ENCODE measurements around the gene EZH1. TPM values are rescaled to one million over a fixed set of nuclear protein-coding genes. Genes with fewer than 3 reads are reported as not detected.

EZH1 gene
- total RNA-seq, 1 experiment from 2014 or later, result 22.8 TPM

- Histone ChIP-seq H3K27me3 (ENCODE audit: insufficient read depth, low read depth) (no peaks in the 10 kb centered on the region), H3F3A (ENCODE audit: insufficient read depth, low read depth) (no peaks in the 10 kb centered on the region), H4K20me1 (ENCODE audit: insufficient read depth) (no peaks in the 10 kb centered on the region), H3K79me2 (ENCODE audit: low read depth) (no peaks in the 10 kb centered on the region), H3K4me1 (replicated peaks; ENCODE audit: insufficient read depth) (no peaks in the 10 kb centered on the region; the same call in 1 of the 2 replicates), H3K4me3 (no peak overlapping the region), H2AFZ (no peak overlapping the region), H3K9me2 (ENCODE audit: insufficient read depth) (no peaks in the 10 kb centered on the region), H3K4me2 (no peak overlapping the region), H3K36me3 (ENCODE audit: low read depth) (no peaks in the 10 kb centered on the region), H3K27ac (no peak overlapping the region), H3K9me3 (ENCODE audit: insufficient read depth, low read depth) (no peaks in the 10 kb centered on the region)
- ChIA-PET CTCF (no interaction called here), POLR2A (ENCODE audit: unreplicated experiment) (no interaction called here)
- TF ChIP-seq CTCF (conservative IDR thresholded peaks at IDR 0.05), result no peak
- no peak for TF ChIP-seq EZH2 (IDR thresholded peaks at IDR 0.05; ENCODE audit: low read depth)
- intact Hi-C loops (cut with micrococcal nuclease; ENCODE audit: unreplicated experiment), result no loop called here
- no peak for DNase-seq
- no TSS peak for BruUV-seq (replicated peaks)
Measured at GRCh38 chr17:42767512-42767911, 22.7 kb upstream of the EZH1 start.

GRCh38 chr17:42766124-42766523, 21.3 kb upstream of the EZH1 start:
- no peaks in the 10 kb centered on the region for H3K79me2 ChIP-seq (ENCODE audit: low read depth)
- no peaks in the 10 kb centered on the region for H3K9me2 ChIP-seq (ENCODE audit: insufficient read depth)
- ChIA-PET CTCF (no interaction called here), POLR2A (ENCODE audit: unreplicated experiment) (interaction anchor here (0.6 to 1.0 kb wide), 2 partner anchors 235 to 357 kb away, joined by 4 to 5 read pairs; no protein-coding TSS in a partner anchor)
- no peak overlapping the region for H3K27ac ChIP-seq
- no peaks in the 10 kb centered on the region for H3K36me3 ChIP-seq (ENCODE audit: low read depth)
- no peak overlapping the region for H2AFZ ChIP-seq
- no peak for DNase-seq
- BruUV-seq (replicated peaks), result no TSS peak
- H3K4me1 ChIP-seq (replicated peaks; ENCODE audit: insufficient read depth), result no peaks in the 10 kb centered on the region
- H3K27me3 ChIP-seq (ENCODE audit: insufficient read depth, low read depth), result peaks cover 6% of the 10 kb centered on the region; the same call in 1 of the 2 replicates
- H3K4me3 ChIP-seq, result no peak overlapping the region
- H3F3A ChIP-seq (ENCODE audit: insufficient read depth, low read depth), result no peaks in the 10 kb centered on the region
- TF ChIP-seq CTCF (conservative IDR thresholded peaks at IDR 0.05) (no peak), EZH2 (IDR thresholded peaks at IDR 0.05; ENCODE audit: low read depth) (no peak)
- intact Hi-C loops (cut with micrococcal nuclease; ENCODE audit: unreplicated experiment), result no loop called here
- no peaks in the 10 kb centered on the region for H4K20me1 ChIP-seq (ENCODE audit: insufficient read depth)
- H3K4me2 ChIP-seq, result no peak overlapping the region
- H3K9me3 ChIP-seq (ENCODE audit: insufficient read depth, low read depth), result no peaks in the 10 kb centered on the region

GRCh38 chr17:42761638-42762037, 16.8 kb upstream of the EZH1 start:
- no peaks in the 10 kb centered on the region for H3K36me3 ChIP-seq (ENCODE audit: low read depth)
- H4K20me1 ChIP-seq (ENCODE audit: insufficient read depth), result no peaks in the 10 kb centered on the region
- BruUV-seq (replicated peaks), result no TSS peak
- DNase-seq, result no peak
- no peak overlapping the region; the same call in 1 of the 2 replicates for H3K4me2 ChIP-seq
- H3K4me3 ChIP-seq, result no peak overlapping the region
- no peak for TF ChIP-seq EZH2 (IDR thresholded peaks at IDR 0.05; ENCODE audit: low read depth)
- TF ChIP-seq CTCF (conservative IDR thresholded peaks at IDR 0.05), result no peak
- no peaks in the 10 kb centered on the region for H3K79me2 ChIP-seq (ENCODE audit: low read depth)
- intact Hi-C loops (cut with micrococcal nuclease; ENCODE audit: unreplicated experiment), result loop anchor here (2.0 kb wide), 1 partner anchor 41 kb away; no protein-coding TSS in a partner anchor
- H3K27me3 ChIP-seq (ENCODE audit: insufficient read depth, low read depth), result peaks cover 17% of the 10 kb centered on the region
- H3K9me2 ChIP-seq (ENCODE audit: insufficient read depth), result no peaks in the 10 kb centered on the region
- POLR2A ChIA-PET (ENCODE audit: unreplicated experiment), result no interaction called here
- H3K9me3 ChIP-seq (ENCODE audit: insufficient read depth, low read depth), result no peaks in the 10 kb centered on the region
- H3K4me1 ChIP-seq (replicated peaks; ENCODE audit: insufficient read depth), result no peaks in the 10 kb centered on the region
- no peaks in the 10 kb centered on the region for H3F3A ChIP-seq (ENCODE audit: insufficient read depth, low read depth)
- no peak overlapping the region for H2AFZ ChIP-seq
- CTCF ChIA-PET, result no interaction called here
- no peak overlapping the region for H3K27ac ChIP-seq

All from PC-9 (cell line).